A549 (cell line): Measurements from ENCODE around the gene PSD2. TPM values are rescaled to one million over a fixed set of nuclear protein-coding genes. Genes with fewer than 3 reads are reported as not detected.
A peak's percentile ranks its signal among the peaks of the same experiment; 100 is the strongest.

Experiments used
- ATAC-seq, 2 experiments: fragments of 200-7000 bp in 1 of 2; fragments of >200 bp in 1 of 2; cut with Nextera tagmentation in 1 of 2; cut with Tn5 transposase in 1 of 2; 3 replicates each; pipeline versions ENCODE4 v1.8.0 to v1.9.1; 2018 to 2020; ENCODE audit warnings: mild to moderate bottlenecking in 1 of 2, moderate library complexity in 1 of 2
- CTCF ChIA-PET: fragments of 300-600 bp; sonication (Branson Sonifier 250); formaldehyde crosslinking; extraction: SDS; loops from one replicate; lab custom pipeline; 2021; ENCODE audit warnings: antibody characterized with exemption, inconsistent platforms; lab: Yijun Ruan, JAX
- POLR2A ChIA-PET: fragments of 350-600 bp; formaldehyde crosslinking; extraction: SDS; loops from one replicate; lab custom pipeline; 2021; ENCODE audit warnings: antibody characterized with exemption, inconsistent platforms; lab: Yijun Ruan, JAX
- DNase-seq, 2 experiments: peaks; one replicate each; pipeline versions ENCODE4 v3.0.0 to v3.0.0-alpha.2; 2011 to 2016; ENCODE audit warnings: low read depth in 1 of 2, low spot score in 1 of 2
- FAIRE-seq: peaks from 2 replicates; lab custom pipeline; 2011; peaks lifted over from hg19 to GRCh38; lab: Jason Lieb, UNC
- H3K27ac ChIP-seq, 2 experiments: fragments of >200 bp; sonication (Bioruptor Twin); formaldehyde crosslinking; 3 replicates each; pipeline ENCODE4 v1.5.1; 2016 to 2017
- H3K4me1 ChIP-seq: fragments of >200 bp; sonication (Bioruptor Twin); formaldehyde crosslinking; 3 replicates; pipeline ENCODE4 v1.6.1; 2016
- H3K4me2 ChIP-seq: fragments of >200 bp; sonication (Bioruptor Twin); formaldehyde crosslinking; 3 replicates; pipeline ENCODE4 v1.6.1; 2016
- H3K4me3 ChIP-seq: fragments of >200 bp; sonication (Bioruptor Twin); formaldehyde crosslinking; 3 replicates; pipeline ENCODE4 v1.5.1; 2016
- H3K9me3 ChIP-seq: fragments of >200 bp; sonication (Bioruptor Twin); formaldehyde crosslinking; 3 replicates; pipeline ENCODE4 v1.6.1; 2016
- BHLHE40 ChIP-seq: IDR thresholded peaks from 2 replicates; pipeline ENCODE4 v1.6.1; 2012; ENCODE audit warnings: low read depth, low read length, inconsistent platforms
- CEBPB ChIP-seq, 2 experiments: fragments of >200 bp in 1 of 2; sonication (Bioruptor Twin) in 1 of 2; formaldehyde crosslinking in 1 of 2; IDR thresholded peaks; 2 replicates each; pipeline ENCODE4 v1.6.1; 2012 to 2016
- CTCF ChIP-seq: fragments of >200 bp; sonication (Bioruptor Twin); formaldehyde crosslinking; IDR thresholded peaks from 3 replicates; pipeline ENCODE4 v1.5.1; 2016
- E2F6 ChIP-seq: IDR thresholded peaks from 2 replicates; pipeline ENCODE4 v1.6.1; 2012; ENCODE audit warnings: low read depth, borderline replicate concordance
- FOSB ChIP-seq: fragments of 250-450 bp; sonication (Bioruptor Pico); IDR thresholded peaks from 2 replicates; pipeline ENCODE4 v1.5.0; 2020; ENCODE audit warnings: mild to moderate bottlenecking, moderate library complexity
- FOXS1 ChIP-seq: fragments of 250-450 bp; sonication (Bioruptor Pico); IDR thresholded peaks from 2 replicates; pipeline ENCODE4 v1.5.0; 2020; ENCODE audit warnings: mild to moderate bottlenecking, moderate library complexity
- HOXA7 ChIP-seq: fragments of 250-450 bp; sonication (Bioruptor Pico); IDR thresholded peaks from 2 replicates; pipeline ENCODE4 v1.5.0; 2020; ENCODE audit warnings: mild to moderate bottlenecking, moderate library complexity
- HOXB13 ChIP-seq: fragments of 250-450 bp; sonication (Bioruptor Pico); IDR thresholded peaks from 2 replicates; pipeline ENCODE4 v1.5.0; 2020; ENCODE audit warnings: low read depth, mild to moderate bottlenecking, moderate library complexity
- JUN ChIP-seq, 2 experiments: fragments of >200 bp; sonication (Bioruptor Twin); formaldehyde crosslinking; IDR thresholded peaks; 2 replicates in 1 of 2; 3 replicates in 1 of 2; pipeline ENCODE4 v1.6.1; 2016 to 2017
- JUNB ChIP-seq: fragments of >200 bp; sonication (Bioruptor Twin); formaldehyde crosslinking; IDR thresholded peaks from 2 replicates; pipeline ENCODE4 v1.6.1; 2016
- MAFK ChIP-seq: fragments of 450-650 bp; IDR thresholded peaks from 2 replicates; pipeline ENCODE4 v1.6.1; 2014; ENCODE audit not compliant: partially characterized antibody
- MAZ ChIP-seq: fragments of 150-350 bp; IDR thresholded peaks from 2 replicates; pipeline ENCODE4 v1.6.1; 2014; ENCODE audit warnings: antibody characterized with exemption, low read depth, low read length, borderline replicate concordance
- MYC ChIP-seq: IDR thresholded peaks from 2 replicates; pipeline ENCODE4 v1.6.1; 2012; ENCODE audit warnings: mild to moderate bottlenecking, inconsistent platforms, low read length, improper control_type of control experiment, borderline replicate concordance
- NFE2L2 ChIP-seq: fragments of 150-350 bp; conservative IDR thresholded peaks from 2 replicates; pipeline ENCODE4 v1.6.1; 2014; ENCODE audit warnings: low read length
- NR3C1 ChIP-seq: fragments of >200 bp; sonication (Bioruptor Twin); formaldehyde crosslinking; IDR thresholded peaks from 3 replicates; pipeline ENCODE4 v1.6.1; 2017
- PHF8 ChIP-seq: fragments of 200-600 bp; sonication (generic); IDR thresholded peaks from 2 replicates; pipeline ENCODE4 v1.6.1; 2016; ENCODE audit warnings: low read depth, mild to moderate bottlenecking, antibody characterized with exemption, moderate library complexity, borderline replicate concordance
- RFX5 ChIP-seq: fragments of 450-650 bp; IDR thresholded peaks from 2 replicates; pipeline ENCODE4 v1.7.1; 2014; ENCODE audit warnings: antibody characterized with exemption, mild to moderate bottlenecking, moderate library complexity
- SMC3 ChIP-seq: fragments of >200 bp; sonication (Bioruptor Twin); formaldehyde crosslinking; IDR thresholded peaks from 3 replicates; pipeline ENCODE4 v1.6.1; 2018; ENCODE audit warnings: inconsistent platforms
- USF2 ChIP-seq: fragments of 450-650 bp; IDR thresholded peaks from 2 replicates; pipeline ENCODE4 v1.6.1; 2014; ENCODE audit warnings: antibody characterized with exemption
- ZC3H11A ChIP-seq: fragments of 450-650 bp; IDR thresholded peaks from 2 replicates; pipeline ENCODE4 v1.6.1; 2014; ENCODE audit warnings: antibody characterized with exemption, mild to moderate bottlenecking
- WGBS: methylation state at CpG from one replicate; pipeline ENCODE4 v1.1.6; 2017; ENCODE audit errors: missing lambda C conversion rate; 5-methylcytosine and 5-hydroxymethylcytosine counted together
- polyA plus RNA-seq, 4 experiments: library from polyadenylated mRNA; depleted of rRNA in 3 of 4; stranded (reverse); fragments of >200 nt; fragmentation: RNase III in 1 of 4; extraction: RNeasy Plus Mini Kit Qiagen cat#74134 plus additional on column Dnase treatment in 1 of 4; gene quantifications; 2 replicates in 3 of 4; 3 replicates in 1 of 4; pipeline ENCODE4 v1.2.3, GENCODE V29; 2011 to 2017
- TF ChIP-seq, protein P1 (sequence below): IDR thresholded peaks from 2 replicates; pipeline ENCODE4 v1.6.1; 2012

PSD2 gene
- polyA plus RNA-seq, 2 of the 4 experiments (the other 2 are of a cell fraction) = 0.05 TPM; not detected in 1

GRCh38 chr5:139749242-139749641 lies 46.4 kb upstream of the PSD2 start:
- ATAC-seq (no peak), FAIRE-seq (no peak), DNase-seq (no peak)
- TF ChIP-seq PHF8 (no peak), HOXA7 (CRISPR knock-in tag) (no peak), JUNB (no peak), MAZ (no peak), ZC3H11A (no peak), NFE2L2 (no peak), HOXB13 (CRISPR knock-in tag) (no peak), RFX5 (no peak), FOXS1 (no peak), CEBPB (IDR thresholded peaks at IDR 0.05) (no peak)
- WGBS = 81% methylated on average over 2 of the region's 2 CpGs
- ChIA-PET POLR2A (no interaction called here), CTCF (interaction anchor here (0.8 to 4.0 kb wide), 5 partner anchors 10 to 116 kb away, joined by 3 to 17 read pairs (median 3); no protein-coding TSS in a partner anchor)
- H3K27ac ChIP-seq = peak overlapping the region in 1 of 2 experiments; percentile 13; a peak in 2 of 6 replicates
- no peaks in the 10 kb centered on the region for H3K9me3 ChIP-seq
- no peak overlapping the region for H3K4me3 ChIP-seq
- H3K4me2 ChIP-seq = no peak overlapping the region
- H3K4me1 ChIP-seq = peaks cover 44% of the 10 kb centered on the region

- no peak for FAIRE-seq
Measured at GRCh38 chr5:139751236-139751635, 44.4 kb upstream of the PSD2 start.

More at GRCh38 chr5:139751236-139751635, 44.4 kb upstream of the PSD2 start:
- ChIA-PET POLR2A (no interaction called here), CTCF (interaction anchor here (0.7 to 5.3 kb wide), 4 partner anchors 14 to 118 kb away, joined by 3 to 33 read pairs (median 10); no protein-coding TSS in a partner anchor)
- no peak for ATAC-seq
- H3K4me3 ChIP-seq = no peak overlapping the region
- peaks cover 28% of the 10 kb centered on the region for H3K4me1 ChIP-seq
- H3K9me3 ChIP-seq = no peaks in the 10 kb centered on the region
- 67% methylated on average over 1 of the region's 1 CpG for WGBS
- no peak for DNase-seq
- no peak overlapping the region for H3K4me2 ChIP-seq
- no peak overlapping the region for H3K27ac ChIP-seq
- TF ChIP-seq JUN (IDR thresholded peaks at IDR 0.05) (no peak), FOSB (CRISPR knock-in tag) (no peak), JUNB (no peak), MAFK (no peak), USF2 (no peak), CEBPB (IDR thresholded peaks at IDR 0.05) (no peak), SMC3 (no peak), HOXA7 (CRISPR knock-in tag) (no peak), MYC (no peak), E2F6 (no peak), BHLHE40 (no peak), CTCF (no peak), NR3C1 (no peak)
- TF ChIP-seq, protein P1, sequence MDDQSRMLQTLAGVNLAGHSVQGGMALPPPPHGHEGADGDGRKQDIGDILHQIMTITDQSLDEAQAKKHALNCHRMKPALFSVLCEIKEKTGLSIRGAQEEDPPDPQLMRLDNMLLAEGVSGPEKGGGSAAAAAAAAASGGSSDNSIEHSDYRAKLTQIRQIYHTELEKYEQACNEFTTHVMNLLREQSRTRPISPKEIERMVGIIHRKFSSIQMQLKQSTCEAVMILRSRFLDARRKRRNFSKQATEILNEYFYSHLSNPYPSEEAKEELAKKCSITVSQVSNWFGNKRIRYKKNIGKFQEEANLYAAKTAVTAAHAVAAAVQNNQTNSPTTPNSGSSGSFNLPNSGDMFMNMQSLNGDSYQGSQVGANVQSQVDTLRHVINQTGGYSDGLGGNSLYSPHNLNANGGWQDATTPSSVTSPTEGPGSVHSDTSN = no peak
